ENCODE measurements around the gene NT5C2.

NT5C2 gene

DNA sequence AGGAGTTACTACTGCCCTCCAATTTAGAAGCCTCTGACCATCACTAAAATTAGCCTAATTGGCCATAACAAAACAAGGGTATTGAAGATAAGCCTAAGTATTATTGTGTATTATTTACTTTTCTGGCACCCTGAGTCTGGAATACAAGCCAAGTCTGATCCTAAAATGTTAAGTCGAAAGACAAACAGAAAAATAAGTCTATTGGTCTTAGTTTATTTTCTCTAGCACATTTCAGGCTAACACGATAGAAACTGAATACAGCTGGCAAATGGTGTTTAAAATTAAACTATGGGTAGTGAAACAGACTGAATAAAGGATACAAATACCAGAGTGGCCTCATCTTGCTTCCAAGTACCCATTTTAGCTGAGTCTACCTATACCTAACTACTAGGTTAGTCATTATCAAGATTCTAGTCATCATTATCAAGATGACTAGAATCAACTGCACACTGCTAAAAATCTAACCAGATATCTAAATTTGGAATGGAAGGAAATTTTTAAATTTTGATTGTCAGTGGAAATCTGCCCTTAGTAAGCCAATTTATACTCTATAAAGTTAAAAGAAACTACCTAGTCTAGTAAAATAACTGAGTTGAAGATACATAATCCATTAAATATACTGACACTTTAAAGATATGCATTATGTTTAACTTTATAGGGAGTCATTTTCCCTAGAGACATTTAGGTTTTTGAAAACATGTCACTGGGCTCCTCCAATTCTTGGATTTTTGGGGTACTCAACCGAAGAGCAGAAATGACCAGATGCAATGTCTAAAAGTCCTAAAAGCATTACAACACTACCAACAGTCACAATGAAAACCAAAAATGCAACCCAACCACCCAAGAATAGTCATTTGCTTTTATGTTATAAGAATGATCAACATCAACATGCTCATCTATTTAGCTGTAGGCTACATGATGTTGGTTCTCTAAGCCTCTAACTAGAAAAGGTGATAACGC lies 80.9 kb downstream of the NT5C2 start:
- TF ChIP-seq, protein P1, sequence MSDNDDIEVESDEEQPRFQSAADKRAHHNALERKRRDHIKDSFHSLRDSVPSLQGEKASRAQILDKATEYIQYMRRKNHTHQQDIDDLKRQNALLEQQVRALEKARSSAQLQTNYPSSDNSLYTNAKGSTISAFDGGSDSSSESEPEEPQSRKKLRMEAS (IDR thresholded peaks at IDR 0.05; ENCODE audit: low read depth, low read length): no peak
- TF ChIP-seq POLR2A (IDR thresholded peaks at IDR 0.05; ENCODE audit: extremely low read depth, insufficient read length): no peak
- no peak for TF ChIP-seq MYC (IDR thresholded peaks at IDR 0.05; ENCODE audit: low read depth, low read length)
- TF ChIP-seq, protein P2, sequence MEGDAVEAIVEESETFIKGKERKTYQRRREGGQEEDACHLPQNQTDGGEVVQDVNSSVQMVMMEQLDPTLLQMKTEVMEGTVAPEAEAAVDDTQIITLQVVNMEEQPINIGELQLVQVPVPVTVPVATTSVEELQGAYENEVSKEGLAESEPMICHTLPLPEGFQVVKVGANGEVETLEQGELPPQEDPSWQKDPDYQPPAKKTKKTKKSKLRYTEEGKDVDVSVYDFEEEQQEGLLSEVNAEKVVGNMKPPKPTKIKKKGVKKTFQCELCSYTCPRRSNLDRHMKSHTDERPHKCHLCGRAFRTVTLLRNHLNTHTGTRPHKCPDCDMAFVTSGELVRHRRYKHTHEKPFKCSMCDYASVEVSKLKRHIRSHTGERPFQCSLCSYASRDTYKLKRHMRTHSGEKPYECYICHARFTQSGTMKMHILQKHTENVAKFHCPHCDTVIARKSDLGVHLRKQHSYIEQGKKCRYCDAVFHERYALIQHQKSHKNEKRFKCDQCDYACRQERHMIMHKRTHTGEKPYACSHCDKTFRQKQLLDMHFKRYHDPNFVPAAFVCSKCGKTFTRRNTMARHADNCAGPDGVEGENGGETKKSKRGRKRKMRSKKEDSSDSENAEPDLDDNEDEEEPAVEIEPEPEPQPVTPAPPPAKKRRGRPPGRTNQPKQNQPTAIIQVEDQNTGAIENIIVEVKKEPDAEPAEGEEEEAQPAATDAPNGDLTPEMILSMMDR (IDR thresholded peaks at IDR 0.05; ENCODE audit: low read depth, low read length): no peak
- H3K4me3 ChIP-seq (ENCODE audit: low read depth, low read length): no peak overlapping the region
- no peak for DNase-seq (ENCODE audit: low read depth)

DNA sequence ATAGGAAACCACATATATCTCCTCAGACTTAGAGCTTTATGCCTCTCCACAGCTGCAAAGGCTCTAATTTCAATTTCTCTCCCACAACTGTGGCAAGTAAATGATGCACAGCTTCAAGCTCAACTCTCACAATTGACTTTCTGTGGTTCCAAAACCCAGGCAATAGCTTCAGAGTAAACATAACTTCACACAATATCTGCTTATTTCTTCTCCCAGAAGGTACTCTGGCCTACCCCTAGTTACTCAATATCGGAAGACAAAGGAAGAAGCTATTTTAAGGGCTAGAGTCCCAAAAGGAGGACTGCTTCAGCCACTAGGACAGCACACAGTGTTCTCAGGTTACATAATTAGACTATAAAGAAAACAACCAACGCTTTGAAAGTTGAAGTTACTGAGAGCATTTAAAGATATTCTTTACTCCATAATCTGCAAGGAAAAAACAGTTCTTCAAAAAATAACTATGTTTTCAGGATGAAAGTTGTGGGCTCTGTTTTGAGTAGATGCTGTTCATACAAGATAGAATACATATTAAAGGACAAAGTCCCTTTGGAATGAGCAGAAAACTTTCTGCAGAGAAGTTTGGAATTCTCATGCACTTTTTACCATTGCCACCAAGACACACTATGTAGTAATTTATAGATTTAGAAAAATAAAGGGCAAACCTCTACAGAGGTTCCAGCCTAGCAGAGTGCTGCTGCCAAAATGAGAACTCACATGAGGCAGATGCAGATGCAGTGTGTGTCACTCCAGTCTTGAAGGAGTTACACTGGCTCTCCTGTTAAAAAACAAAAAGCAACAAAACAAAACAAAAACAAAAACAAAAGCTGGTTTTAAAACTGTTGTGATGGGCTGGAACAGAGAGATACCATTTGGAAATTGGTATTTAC lies 81.8 kb downstream of the NT5C2 start:
- TF ChIP-seq, protein P2 (IDR thresholded peaks at IDR 0.05; ENCODE audit: low read depth, low read length): no peak
- H3K4me3 ChIP-seq (ENCODE audit: low read depth, low read length): no peak overlapping the region
- DNase-seq (ENCODE audit: low read depth): peak; percentile 43

DNA sequence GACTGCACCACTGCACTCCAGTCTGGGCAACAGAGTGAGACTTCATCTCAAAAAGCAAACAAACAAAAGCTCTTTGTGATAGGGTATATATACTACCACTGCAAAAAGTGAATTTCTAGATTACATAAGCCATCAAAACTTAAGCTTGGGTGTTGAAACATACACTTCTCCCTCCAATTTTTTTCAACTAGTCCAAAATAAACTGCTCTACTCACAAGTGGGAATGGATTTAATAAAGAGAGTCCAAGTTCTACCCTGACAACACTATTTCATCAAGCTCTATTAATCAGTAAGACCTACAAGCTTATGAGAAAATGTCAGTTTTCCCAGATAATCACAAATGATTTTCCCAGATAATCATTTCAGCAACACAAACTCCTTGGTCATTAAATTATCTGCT lies 82.7 kb downstream of the NT5C2 start:
- TF ChIP-seq, protein P1 (IDR thresholded peaks at IDR 0.05; ENCODE audit: low read depth, low read length): no peak
- H3K4me3 ChIP-seq (ENCODE audit: low read depth, low read length): no peak overlapping the region
- DNase-seq (ENCODE audit: low read depth): no peak

DNA sequence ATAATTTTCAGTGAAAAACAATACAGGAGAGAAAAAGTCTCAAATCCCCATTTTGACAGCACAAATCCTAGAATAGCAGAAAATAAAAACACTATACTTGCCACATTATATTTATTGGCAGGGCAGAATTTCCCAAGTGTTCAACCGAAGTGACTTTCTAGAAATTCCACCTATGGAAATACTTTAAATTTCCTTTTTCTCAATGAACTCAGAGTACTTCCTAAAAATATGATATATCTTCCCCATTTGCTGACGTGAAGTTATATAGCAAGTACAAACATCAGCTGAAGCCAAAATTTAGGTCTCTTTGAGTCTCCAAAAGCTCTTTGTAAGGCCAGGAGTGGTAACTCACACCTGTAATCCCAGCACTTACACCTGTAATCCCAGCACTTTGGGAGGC lies 83.3 kb downstream of the NT5C2 start:
- no peak overlapping the region for H3K4me3 ChIP-seq (ENCODE audit: low read depth, low read length)
- DNase-seq (ENCODE audit: low read depth): no peak
- TF ChIP-seq, protein P1 (IDR thresholded peaks at IDR 0.05; ENCODE audit: low read depth, low read length): no peak
- TF ChIP-seq MYC (IDR thresholded peaks at IDR 0.05; ENCODE audit: low read depth, low read length) (no peak), POLR2A (IDR thresholded peaks at IDR 0.05; ENCODE audit: extremely low read depth, insufficient read length) (no peak)
- TF ChIP-seq, protein P2 (IDR thresholded peaks at IDR 0.05; ENCODE audit: low read depth, low read length): no peak

DNA sequence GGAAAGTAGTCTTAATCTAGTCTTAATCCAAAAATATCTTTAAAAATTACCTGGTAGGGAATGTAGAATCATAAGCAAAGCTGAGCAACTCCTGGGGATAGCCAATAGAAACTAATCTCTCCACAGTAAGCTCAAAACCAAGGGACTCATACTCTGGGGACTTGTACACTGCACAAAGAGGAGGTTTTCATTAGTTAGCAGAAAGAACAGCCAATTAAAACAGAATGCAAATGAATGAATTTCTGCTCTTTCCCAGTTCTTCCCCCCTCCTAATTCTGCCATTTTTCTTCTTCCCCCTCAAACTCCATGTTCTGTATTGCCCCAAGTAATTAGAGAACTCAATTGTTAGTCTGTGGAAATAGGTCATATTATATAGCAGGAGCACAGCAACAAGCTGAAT lies 86.5 kb downstream of the NT5C2 start:
- DNase-seq (ENCODE audit: low read depth): no peak
- TF ChIP-seq, protein P2 (IDR thresholded peaks at IDR 0.05; ENCODE audit: low read depth, low read length): no peak
- TF ChIP-seq MYC (IDR thresholded peaks at IDR 0.05; ENCODE audit: low read depth, low read length): no peak
- no peak for TF ChIP-seq POLR2A (IDR thresholded peaks at IDR 0.05; ENCODE audit: extremely low read depth, insufficient read length)
- TF ChIP-seq, protein P1 (IDR thresholded peaks at IDR 0.05; ENCODE audit: low read depth, low read length): no peak
- H3K4me3 ChIP-seq (ENCODE audit: low read depth, low read length): no peak overlapping the region

DNA sequence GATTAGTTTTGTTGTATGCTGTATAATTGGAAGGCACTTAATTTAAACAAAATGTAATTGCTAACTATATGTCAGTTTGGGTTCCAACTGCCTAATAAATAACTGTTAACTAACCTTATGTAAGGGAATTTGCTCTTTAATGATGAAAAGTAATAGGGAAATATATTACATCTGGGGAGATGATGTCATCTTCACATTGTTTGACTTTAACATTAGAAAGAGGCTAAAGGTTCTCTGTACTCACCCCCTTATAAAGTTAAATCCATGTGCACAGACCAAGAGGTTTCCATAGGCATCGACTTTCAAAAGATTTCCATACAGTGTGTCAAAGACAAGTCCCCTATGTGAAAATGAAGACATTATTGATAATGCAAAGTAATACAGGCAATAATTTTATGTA lies 87.6 kb downstream of the NT5C2 start:
- no peak for DNase-seq (ENCODE audit: low read depth)
- TF ChIP-seq, protein P1 (IDR thresholded peaks at IDR 0.05; ENCODE audit: low read depth, low read length): no peak
- TF ChIP-seq, protein P2 (IDR thresholded peaks at IDR 0.05; ENCODE audit: low read depth, low read length): no peak
- TF ChIP-seq POLR2A (IDR thresholded peaks at IDR 0.05; ENCODE audit: extremely low read depth, insufficient read length) (no peak), MYC (IDR thresholded peaks at IDR 0.05; ENCODE audit: low read depth, low read length) (no peak)

More for the DNA sequence above, 87.6 kb downstream of the NT5C2 start:
- H3K4me3 ChIP-seq (ENCODE audit: low read depth, low read length): no peak overlapping the region

All from NB4 (cell line).